Measurements from ENCODE around the gene STAC3.

STAC3 gene

DNA sequence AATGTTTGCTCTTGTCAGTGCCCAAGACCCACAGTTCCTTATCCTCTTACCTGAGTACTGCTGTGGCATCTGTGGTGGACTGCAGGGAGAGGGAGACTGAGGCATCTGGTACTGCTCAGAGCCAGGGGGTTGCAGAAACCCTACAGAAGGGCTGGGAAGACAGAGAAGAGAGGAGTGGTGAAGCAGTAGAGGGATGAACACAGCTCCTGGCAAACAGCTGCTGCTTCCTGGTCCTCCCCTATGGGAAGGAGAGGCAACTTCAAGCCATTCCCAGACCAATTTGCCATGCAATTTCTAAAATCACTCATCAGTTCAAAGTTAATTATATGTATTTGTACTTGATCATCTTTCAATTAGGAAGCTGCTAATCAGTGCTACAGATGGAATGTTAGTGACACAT is 15.7 kb upstream of the STAC3 start:
- no peak for DNase-seq (ENCODE audit: extremely low spot score)
- ChIA-PET CTCF (interaction anchor here (0.8 to 11.2 kb wide), 3 partner anchors 26 to 189 kb away, joined by 3 to 200 read pairs (median 52); partner anchors contain the start of genes GLI1 and INHBE), POLR2A (no interaction called here)
- TF ChIP-seq, protein P1, sequence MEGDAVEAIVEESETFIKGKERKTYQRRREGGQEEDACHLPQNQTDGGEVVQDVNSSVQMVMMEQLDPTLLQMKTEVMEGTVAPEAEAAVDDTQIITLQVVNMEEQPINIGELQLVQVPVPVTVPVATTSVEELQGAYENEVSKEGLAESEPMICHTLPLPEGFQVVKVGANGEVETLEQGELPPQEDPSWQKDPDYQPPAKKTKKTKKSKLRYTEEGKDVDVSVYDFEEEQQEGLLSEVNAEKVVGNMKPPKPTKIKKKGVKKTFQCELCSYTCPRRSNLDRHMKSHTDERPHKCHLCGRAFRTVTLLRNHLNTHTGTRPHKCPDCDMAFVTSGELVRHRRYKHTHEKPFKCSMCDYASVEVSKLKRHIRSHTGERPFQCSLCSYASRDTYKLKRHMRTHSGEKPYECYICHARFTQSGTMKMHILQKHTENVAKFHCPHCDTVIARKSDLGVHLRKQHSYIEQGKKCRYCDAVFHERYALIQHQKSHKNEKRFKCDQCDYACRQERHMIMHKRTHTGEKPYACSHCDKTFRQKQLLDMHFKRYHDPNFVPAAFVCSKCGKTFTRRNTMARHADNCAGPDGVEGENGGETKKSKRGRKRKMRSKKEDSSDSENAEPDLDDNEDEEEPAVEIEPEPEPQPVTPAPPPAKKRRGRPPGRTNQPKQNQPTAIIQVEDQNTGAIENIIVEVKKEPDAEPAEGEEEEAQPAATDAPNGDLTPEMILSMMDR (IDR thresholded peaks at IDR 0.05; ENCODE audit: control extremely low read depth, extremely low read depth, low read depth, missing control alignments): no peak

DNA sequence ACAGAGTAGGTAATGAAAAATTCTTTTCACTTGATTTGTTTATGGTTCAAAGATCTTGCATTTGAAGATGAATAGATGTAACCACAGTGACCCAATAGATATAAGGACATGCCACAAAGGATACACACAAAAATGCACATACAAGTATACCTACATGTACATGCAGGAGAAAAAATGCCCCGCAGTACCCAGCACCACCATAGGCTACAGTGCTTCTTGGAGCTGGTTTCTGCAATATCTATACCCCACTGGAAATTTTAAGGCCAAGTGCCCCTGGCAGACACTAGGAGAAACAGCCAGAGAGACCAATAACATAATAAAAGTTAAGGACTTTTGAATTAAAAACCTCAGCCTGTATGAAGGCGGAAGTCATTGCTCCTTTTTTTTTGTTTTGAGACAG is 12.1 kb upstream of the STAC3 start:
- ChIA-PET CTCF (interaction anchor here (0.9 to 11.2 kb wide), 7 partner anchors 9 to 200 kb away, joined by 3 to 200 read pairs (median 8); partner anchors contain the start of genes GLI1, INHBE and STAC3), POLR2A (no interaction called here)
- TF ChIP-seq, protein P1 (IDR thresholded peaks at IDR 0.05; ENCODE audit: control extremely low read depth, extremely low read depth, low read depth, missing control alignments): no peak
- no peak for DNase-seq (ENCODE audit: extremely low spot score)

DNA sequence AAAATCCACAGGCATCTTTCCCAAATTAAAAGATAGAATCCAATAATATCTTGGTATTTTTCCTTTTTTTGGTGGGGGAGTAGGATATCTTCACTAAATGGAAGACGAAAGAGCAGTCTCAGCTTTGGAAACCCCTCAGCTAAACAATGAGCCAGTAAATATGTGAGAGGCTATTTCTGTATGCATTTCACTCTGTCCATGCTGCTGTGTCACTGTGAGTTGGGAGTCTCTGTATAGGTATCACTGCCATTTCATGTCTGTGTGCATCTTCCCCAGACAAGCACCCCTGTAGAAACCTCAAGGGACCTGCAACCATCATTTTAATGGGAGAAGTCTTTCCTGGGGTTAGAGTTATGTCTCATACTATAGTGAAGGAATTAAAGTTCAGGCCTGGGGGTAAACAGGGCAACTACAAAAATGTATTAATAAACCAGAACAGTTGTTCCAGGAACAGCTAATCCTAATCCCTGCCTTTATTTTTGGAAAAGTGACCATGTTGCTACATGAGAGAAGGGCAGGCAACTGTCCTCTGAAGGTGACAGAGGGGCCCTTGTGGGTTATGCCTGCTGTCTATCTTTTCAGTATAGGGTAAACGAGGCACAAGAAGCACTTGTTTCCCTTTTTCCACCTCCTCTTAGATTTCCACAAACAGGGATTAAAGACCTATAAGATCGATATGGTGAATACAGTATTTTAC is 11.3 kb upstream of the STAC3 start:
- TF ChIP-seq, protein P1 (IDR thresholded peaks at IDR 0.05; ENCODE audit: control extremely low read depth, extremely low read depth, low read depth, missing control alignments): no peak
- ChIA-PET CTCF (interaction anchor here (1.0 to 11.2 kb wide), 11 partner anchors 8 to 201 kb away, joined by 3 to 200 read pairs (median 8); partner anchors contain the start of genes GLI1, INHBE and STAC3), POLR2A (no interaction called here)
- DNase-seq (ENCODE audit: extremely low spot score): no peak

DNA sequence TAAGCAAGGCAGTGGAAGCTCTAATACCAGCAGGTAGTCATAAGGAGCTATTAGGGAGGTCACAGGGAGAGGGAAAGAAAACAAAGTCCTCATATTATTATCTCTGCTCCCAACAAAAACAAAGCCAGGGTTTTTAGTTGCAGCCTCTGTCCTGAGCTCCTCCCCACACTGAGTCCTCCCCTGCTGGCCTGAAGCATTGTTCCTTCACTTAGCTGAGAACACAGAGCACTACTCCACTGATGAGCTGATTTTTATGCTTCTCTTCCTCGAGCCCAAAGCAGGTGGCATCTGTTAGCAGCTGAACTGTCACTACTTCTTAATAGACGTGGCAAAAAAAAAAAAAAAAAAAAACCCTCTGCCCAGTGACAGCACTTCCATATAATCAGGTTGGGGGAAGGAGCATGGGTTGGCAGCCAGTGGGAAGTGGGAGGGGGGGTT is 10.5 kb upstream of the STAC3 start:
- no peak for DNase-seq (ENCODE audit: extremely low spot score)
- TF ChIP-seq, protein P1 (IDR thresholded peaks at IDR 0.05; ENCODE audit: control extremely low read depth, extremely low read depth, low read depth, missing control alignments): no peak
- POLR2A ChIA-PET: no interaction called here
- CTCF ChIA-PET: interaction anchor here (1.0 to 11.2 kb wide), 10 partner anchors 9 to 202 kb away, joined by 3 to 200 read pairs (median 6); partner anchors contain the start of genes GLI1, INHBE and STAC3

DNA sequence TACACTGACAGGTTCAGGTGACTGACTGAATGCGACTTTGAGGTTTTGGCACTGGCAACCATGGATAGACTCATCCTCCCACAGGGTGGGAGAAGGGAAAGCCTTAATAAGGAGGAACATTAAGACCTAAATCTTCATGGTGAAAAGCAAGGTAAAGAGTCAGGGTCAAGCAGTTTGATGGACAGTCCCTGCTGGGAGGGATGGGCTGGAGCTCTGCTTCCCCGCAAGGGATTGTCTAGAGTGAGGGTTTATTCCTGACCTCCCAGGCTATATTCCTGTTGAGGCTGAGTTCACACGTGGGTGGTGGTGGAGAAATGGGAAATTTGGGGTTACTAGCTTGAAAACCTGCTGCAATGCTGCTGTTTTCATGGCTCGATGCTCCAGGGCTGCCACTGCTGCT is 9.4 kb upstream of the STAC3 start:
- DNase-seq (ENCODE audit: extremely low spot score): no peak
- ChIA-PET POLR2A (no interaction called here), CTCF (interaction anchor here (1.0 to 11.2 kb wide), 9 partner anchors 10 to 196 kb away, joined by 3 to 200 read pairs (median 6); partner anchors contain the start of genes GLI1, INHBE and STAC3)
- TF ChIP-seq, protein P1 (IDR thresholded peaks at IDR 0.05; ENCODE audit: control extremely low read depth, extremely low read depth, low read depth, missing control alignments): no peak

DNA sequence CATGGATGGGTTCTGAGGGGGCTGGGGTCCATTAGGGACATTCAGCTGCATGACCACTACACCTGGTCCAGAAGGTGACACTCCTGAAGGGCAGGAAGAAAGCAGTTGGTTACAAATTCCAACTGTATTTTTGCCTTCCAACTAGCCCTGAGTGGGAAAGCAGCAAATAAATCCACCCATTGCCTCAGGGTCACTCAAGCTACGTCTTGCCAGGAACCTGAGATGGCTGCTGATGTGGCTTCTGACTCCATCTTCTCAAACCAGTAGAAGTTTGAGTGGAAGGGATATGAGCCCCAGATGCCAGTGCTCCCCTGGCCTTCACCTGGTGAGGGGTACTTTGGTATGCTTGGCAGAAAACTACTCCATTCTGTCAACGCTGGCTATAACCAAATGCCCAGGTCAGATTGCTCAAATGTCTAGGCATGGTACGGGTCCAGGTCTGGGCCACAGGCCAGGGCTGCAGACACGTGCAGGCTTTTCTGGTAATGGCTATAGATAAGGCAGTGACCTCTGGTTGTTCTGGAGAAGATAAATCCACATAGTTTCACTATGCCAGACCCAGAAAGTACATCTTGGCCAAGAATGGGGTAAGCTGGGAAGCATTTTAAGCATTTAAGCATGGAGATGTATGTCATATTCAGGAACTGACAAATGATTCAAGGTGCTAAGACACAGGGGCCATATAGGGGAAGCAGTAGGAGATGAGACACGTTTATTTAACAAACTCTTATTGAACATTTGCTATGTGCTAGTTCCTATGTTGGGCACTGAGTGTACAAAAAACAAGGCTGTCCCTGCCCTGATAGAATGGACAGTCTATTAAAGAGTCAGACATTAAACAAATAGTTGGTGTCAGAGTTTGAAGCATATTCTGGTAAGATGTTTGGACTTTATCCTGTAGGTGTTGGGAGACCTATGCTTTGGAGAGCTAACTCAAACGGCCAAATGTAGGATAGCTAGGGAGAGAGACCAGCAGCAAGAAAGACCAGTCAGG is 8.3 kb upstream of the STAC3 start:
- CTCF ChIA-PET: interaction anchor here (1.0 to 11.2 kb wide), 6 partner anchors 9 to 197 kb away, joined by 3 to 200 read pairs (median 7); partner anchors contain the start of genes GLI1, INHBE and STAC3
- TF ChIP-seq, protein P1 (IDR thresholded peaks at IDR 0.05; ENCODE audit: control extremely low read depth, extremely low read depth, low read depth, missing control alignments): no peak
- DNase-seq (ENCODE audit: extremely low spot score): no peak
- POLR2A ChIA-PET: no interaction called here

All from GM10248 (cell line).